GM19099 (cell line): Measurements from ENCODE around the gene C12orf60.
A peak's percentile ranks its signal among the peaks of the same experiment; 100 is the strongest.

ENCODE experiments used
- POLR2A ChIP-seq: IDR thresholded peaks from 3 replicates; pipeline ENCODE4 v1.6.1; 2011; ENCODE audit warnings: low read depth; ENCODE audit not compliant: insufficient read length; ENCODE audit errors: extremely low read depth

Gene C12orf60

GRCh38 chr12:14774074-14774905 lies 29.2 kb upstream of the C12orf60 start:
- TF ChIP-seq POLR2A = peak; percentile 87

GRCh38 chr12:14774906-14775635 lies 28.4 kb upstream of the C12orf60 start:
- TF ChIP-seq POLR2A = no peak

- no peak for TF ChIP-seq POLR2A
These were observed 27.9 kb upstream of the C12orf60 start for GRCh38 chr12:14775636-14775980.

GRCh38 chr12:14776236-14776961 lies 27.1 kb upstream of the C12orf60 start:
- TF ChIP-seq POLR2A = no peak

GRCh38 chr12:14777271-14777670 lies 26.2 kb upstream of the C12orf60 start:
- TF ChIP-seq POLR2A = no peak

- TF ChIP-seq POLR2A = no peak
These were observed 23.6 kb upstream of the C12orf60 start for GRCh38 chr12:14779834-14780233.

- TF ChIP-seq POLR2A = no peak
These were observed 22.6 kb upstream of the C12orf60 start for GRCh38 chr12:14780859-14781258.

GRCh38 chr12:14781563-14781962 lies 21.9 kb upstream of the C12orf60 start:
- no peak for TF ChIP-seq POLR2A

- TF ChIP-seq POLR2A = no peak
These were observed 20.7 kb upstream of the C12orf60 start for GRCh38 chr12:14782756-14783155.

GRCh38 chr12:14784471-14784870 lies 19.0 kb upstream of the C12orf60 start:
- TF ChIP-seq POLR2A = no peak

GRCh38 chr12:14785568-14785967 lies 17.9 kb upstream of the C12orf60 start:
- no peak for TF ChIP-seq POLR2A

- TF ChIP-seq POLR2A = no peak
These were observed 8.4 kb upstream of the C12orf60 start for GRCh38 chr12:14795028-14795448.

- no peak for TF ChIP-seq POLR2A
These were observed 1.2 kb upstream of the C12orf60 start for GRCh38 chr12:14802247-14802646.

GRCh38 chr12:14802721-14803010 lies 804 bp upstream of the C12orf60 start:
- TF ChIP-seq POLR2A = no peak

GRCh38 chr12:14803830-14804160 lies 325 bp downstream of the C12orf60 start:
- no peak for TF ChIP-seq POLR2A
